Nephron (organoid): ENCODE results near the gene FAM131A.

Experiments
- H3K27ac Mint-ChIP-seq, 3 experiments: 2 replicates each; pipeline ENCODE4 v1.8.0; 2020; ENCODE audit warnings: mixed read lengths in 3 of 3, mild to moderate bottlenecking in 2 of 3, moderate library complexity in 1 of 3
- H3K27me3 Mint-ChIP-seq: 2 replicates; pipeline ENCODE4 v1.8.0; 2021; ENCODE audit warnings: low read depth, mild to moderate bottlenecking, moderate library complexity, mixed read lengths
- H3K36me3 Mint-ChIP-seq: 2 replicates; pipeline ENCODE4 v1.8.0; 2020; ENCODE audit warnings: low read depth, mixed read lengths
- H3K4me1 Mint-ChIP-seq: 2 replicates; pipeline ENCODE4 v1.8.0; 2020; ENCODE audit warnings: mixed read lengths
- H3K4me3 Mint-ChIP-seq, 3 experiments: 2 replicates each; pipeline ENCODE4 v1.8.0; 2020; ENCODE audit warnings: mild to moderate bottlenecking in 3 of 3, mixed read lengths in 3 of 3, moderate library complexity in 2 of 3
- H3K9me3 Mint-ChIP-seq: 2 replicates; pipeline ENCODE4 v1.8.0; 2020; ENCODE audit warnings: mixed read lengths
- CTCF ChIP-seq, 3 experiments: fragments of 200-600 bp; sonication (generic); IDR thresholded peaks; one replicate each; pipeline ENCODE4 v1.5.0; 2021; ENCODE audit warnings: antibody characterized with exemption in 3 of 3; ENCODE audit not compliant: unreplicated experiment in 3 of 3

The FAM131A gene

GRCh38 chr3:184325715-184326369, 11.6 kb upstream of the FAM131A start:
- H3K9me3 Mint-ChIP-seq = no peaks in the 10 kb centered on the region
- no peaks in the 10 kb centered on the region for H3K27me3 Mint-ChIP-seq
- H3K27ac Mint-ChIP-seq = no peak overlapping the region
- no peak for TF ChIP-seq CTCF (IDR thresholded peaks at IDR 0.05; ENCODE audit: unreplicated experiment in 3 of 3)
- peaks cover 90% of the 10 kb centered on the region for H3K36me3 Mint-ChIP-seq
- H3K4me3 Mint-ChIP-seq = no peak overlapping the region
- H3K4me1 Mint-ChIP-seq = no peaks in the 10 kb centered on the region

GRCh38 chr3:184327171-184327570, 10.2 kb upstream of the FAM131A start:
- no peak overlapping the region for H3K4me3 Mint-ChIP-seq
- H3K9me3 Mint-ChIP-seq = no peaks in the 10 kb centered on the region
- no peaks in the 10 kb centered on the region for H3K27me3 Mint-ChIP-seq
- H3K27ac Mint-ChIP-seq = no peak overlapping the region
- no peak for TF ChIP-seq CTCF (IDR thresholded peaks at IDR 0.05; ENCODE audit: unreplicated experiment in 3 of 3)
- H3K4me1 Mint-ChIP-seq = no peaks in the 10 kb centered on the region
- H3K36me3 Mint-ChIP-seq = peaks cover 90% of the 10 kb centered on the region

- Mint-ChIP-seq H3K4me1 (no peaks in the 10 kb centered on the region), H3K27ac (no peak overlapping the region), H3K4me3 (no peak overlapping the region), H3K9me3 (no peaks in the 10 kb centered on the region), H3K27me3 (no peaks in the 10 kb centered on the region), H3K36me3 (peaks cover 89% of the 10 kb centered on the region)
- no peak for TF ChIP-seq CTCF (IDR thresholded peaks at IDR 0.05; ENCODE audit: unreplicated experiment in 3 of 3)
Measured at GRCh38 chr3:184328516-184328915, 8.9 kb upstream of the FAM131A start.

- no peak for TF ChIP-seq CTCF (IDR thresholded peaks at IDR 0.05; ENCODE audit: unreplicated experiment in 3 of 3)
- H3K36me3 Mint-ChIP-seq = peaks cover 58% of the 10 kb centered on the region
- H3K9me3 Mint-ChIP-seq = no peaks in the 10 kb centered on the region
- peak overlapping the region in 2 of 3 experiments; percentile 4 for H3K4me3 Mint-ChIP-seq
- peak overlapping the region; percentile 0 to 58 (median 15) for H3K27ac Mint-ChIP-seq
- peaks cover 10% of the 10 kb centered on the region for H3K4me1 Mint-ChIP-seq
- H3K27me3 Mint-ChIP-seq = no peaks in the 10 kb centered on the region
Measured at GRCh38 chr3:184332370-184333090, 4.9 kb upstream of the FAM131A start.

- Mint-ChIP-seq H3K4me3 (peak overlapping the region; percentile 30 to 59 (median 43)), H3K9me3 (no peaks in the 10 kb centered on the region), H3K27me3 (peaks cover 3% of the 10 kb centered on the region), H3K36me3 (peaks cover 51% of the 10 kb centered on the region), H3K4me1 (peaks cover 17% of the 10 kb centered on the region), H3K27ac (peak overlapping the region in 2 of 3 experiments; percentile 13 to 15)
- no peak for TF ChIP-seq CTCF (IDR thresholded peaks at IDR 0.05; ENCODE audit: unreplicated experiment in 3 of 3)
Measured at GRCh38 chr3:184333190-184333589, 4.2 kb upstream of the FAM131A start.
